Endothelial cell of umbilical vein (primary cell): ENCODE results near the gene IRF2BP1. TPM values are rescaled to one million over a fixed set of nuclear protein-coding genes. Genes with fewer than 3 reads are reported as not detected.

ENCODE experiments used
- BruUV-seq: library from RNA; stranded (reverse); fragments of 400-500 nt; replicated peaks from 2 replicates; lab custom pipeline; 2021; lab: Mats Ljungman, UMichigan
- CTCF ChIA-PET: fragments of 300-600, 350-600 bp; sonication (Branson Sonifier 250); formaldehyde crosslinking; loops from one replicate; lab custom pipeline; 2021; ENCODE audit warnings: antibody characterized with exemption, inconsistent platforms; lab: Charles Lee
- POLR2A ChIA-PET: fragments of 300-600, 350-600 bp; sonication (Branson Sonifier 250); formaldehyde crosslinking; loops from one replicate; lab custom pipeline; 2021; ENCODE audit warnings: antibody characterized with exemption, inconsistent platforms; lab: Charles Lee
- DNase-seq: peaks from one replicate; pipeline ENCODE4 v3.0.0-alpha.2; 2011; ENCODE audit warnings: low read depth, low spot score
- FAIRE-seq: peaks from 2 replicates; lab custom pipeline; 2011; peaks lifted over from hg19 to GRCh38; lab: Jason Lieb, UNC
- H2AFZ ChIP-seq: 2 replicates; pipeline ENCODE4 v1.6.0; 2012; ENCODE audit warnings: low read depth, low read length, control low read depth, inconsistent platforms
- H3K27ac ChIP-seq: 2 replicates; pipeline ENCODE4 v1.5.1; 2011; ENCODE audit warnings: low read depth, mild to moderate bottlenecking, control low read depth, low read length, moderate library complexity; ENCODE audit not compliant: insufficient read depth
- H3K27me3 ChIP-seq, 2 experiments: 2 replicates each; pipeline versions ENCODE4 v1.6.0 to v1.6.1; 2011; ENCODE audit warnings: low read length in 2 of 2, mixed read lengths in 1 of 2; ENCODE audit not compliant: control insufficient read depth in 2 of 2, insufficient read depth in 2 of 2
- H3K36me3 ChIP-seq, 2 experiments: 2 replicates in 1 of 2; 3 replicates in 1 of 2; pipeline ENCODE4 v1.5.1; 2011; ENCODE audit warnings: low read length in 2 of 2, mild to moderate bottlenecking in 1 of 2, moderate library complexity in 1 of 2; ENCODE audit not compliant: control insufficient read depth in 2 of 2, insufficient read depth in 2 of 2; ENCODE audit errors: extremely low read depth in 1 of 2
- H3K4me1 ChIP-seq: 3 replicates; pipeline ENCODE4 v1.5.1; 2011; ENCODE audit warnings: mild to moderate bottlenecking, low read length; ENCODE audit not compliant: control insufficient read depth, insufficient read depth; ENCODE audit errors: extremely low read depth
- H3K4me2 ChIP-seq: 2 replicates; pipeline ENCODE4 v1.6.1; 2011; ENCODE audit warnings: low read length, control low read depth, mixed read lengths; ENCODE audit not compliant: insufficient read depth
- H3K4me3 ChIP-seq, 3 experiments: fragments of 200-600 bp in 1 of 3; sonication (generic), shearing (Covaris generic) in 1 of 3; replicated peaks in 1 of 3; 2 replicates each; pipeline ENCODE4 v1.5.1; 2011 to 2016; ENCODE audit warnings: control low read depth in 3 of 3, low read length in 3 of 3, mild to moderate bottlenecking in 2 of 3, inconsistent platforms in 1 of 3, low read depth in 1 of 3, moderate library complexity in 1 of 3; ENCODE audit not compliant: insufficient read depth in 1 of 3
- H3K79me2 ChIP-seq: 2 replicates; pipeline ENCODE4 v1.6.0; 2012; ENCODE audit warnings: low read length, inconsistent platforms; ENCODE audit not compliant: control insufficient read depth, insufficient read depth
- H3K9ac ChIP-seq: replicated peaks from 2 replicates; pipeline ENCODE3; 2011; ENCODE audit warnings: low read length, control low read depth; ENCODE audit not compliant: insufficient read depth; ENCODE audit errors: extremely low read depth
- H3K9me1 ChIP-seq: replicated peaks from 3 replicates; pipeline ENCODE4 v1.6.0; 2011; ENCODE audit warnings: mild to moderate bottlenecking, low read length; ENCODE audit not compliant: control insufficient read depth, insufficient read depth; ENCODE audit errors: extremely low read depth
- H3K9me3 ChIP-seq: replicated peaks from 2 replicates; pipeline ENCODE4 v1.5.1; 2012; ENCODE audit warnings: low read length, inconsistent platforms; ENCODE audit not compliant: control insufficient read depth, insufficient read depth
- H4K20me1 ChIP-seq: replicated peaks from 2 replicates; pipeline ENCODE3; 2011; ENCODE audit warnings: mild to moderate bottlenecking, low read length; ENCODE audit not compliant: control insufficient read depth, insufficient read depth; ENCODE audit errors: extremely low read depth
- EZH2 ChIP-seq: IDR thresholded peaks from 2 replicates; pipeline ENCODE4 v1.6.1; 2012; ENCODE audit warnings: borderline replicate concordance, low read depth, mild to moderate bottlenecking, moderate library complexity, low read length, inconsistent platforms; ENCODE audit not compliant: severe bottlenecking
- FOS ChIP-seq: IDR thresholded peaks from 2 replicates; pipeline ENCODE4 v1.6.1; 2011; ENCODE audit warnings: mild to moderate bottlenecking, low read length, moderate library complexity, borderline replicate concordance; ENCODE audit not compliant: insufficient read depth
- GATA2 ChIP-seq: IDR thresholded peaks from 2 replicates; pipeline ENCODE4 v1.7.0; 2011; ENCODE audit warnings: low read depth, mild to moderate bottlenecking, moderate library complexity, mixed read lengths, low read length; ENCODE audit not compliant: insufficient read length, insufficient read depth
- JUN ChIP-seq: IDR thresholded peaks from 2 replicates; pipeline ENCODE4 v1.6.1; 2011; ENCODE audit warnings: borderline replicate concordance, low read depth; ENCODE audit not compliant: insufficient read length, insufficient read depth
- MYC ChIP-seq: IDR thresholded peaks from one replicate; pipeline ENCODE4 v1.6.1; 2011; ENCODE audit warnings: mild to moderate bottlenecking, low read depth, low read length
- POLR2A ChIP-seq: IDR thresholded peaks from 2 replicates; pipeline ENCODE4 v1.6.1; 2012; ENCODE audit warnings: low read depth, mild to moderate bottlenecking, control low read depth, low read length
- POLR2AphosphoS5 ChIP-seq: IDR thresholded peaks from 2 replicates; pipeline ENCODE4 v1.6.1; 2012; ENCODE audit warnings: low read depth, mild to moderate bottlenecking, control low read depth, low read length, moderate library complexity; ENCODE audit not compliant: insufficient read depth
- dilution Hi-C: fragments of 300-500 bp; cut with MboI; formaldehyde crosslinking; loops from one replicate; pipeline ENCODE4 v1.15.0; 2019; ENCODE audit warnings: low sequenced_read_pairs; ENCODE audit not compliant: extremely low pct_ligation_motif_present
- intact Hi-C: fragments of 100-400 bp; cut with micrococcal nuclease; formaldehyde crosslinking; loops from one replicate; pipeline ENCODE4 v1.10.0; 2022
- polyA plus RNA-seq, 4 experiments: library from polyadenylated mRNA; depleted of rRNA in 3 of 4; stranded (reverse) in 3 of 4; unstranded in 1 of 4; fragments of >200 nt; gene quantifications; 2 replicates each; pipeline versions ENCODE4 v1.2.1 to v1.2.3, GENCODE V29; 2011 to 2012; ENCODE audit warnings: missing spikeins in 1 of 4
- total RNA-seq: library from RNA; stranded (reverse); gene quantifications from 2 replicates; pipeline ENCODE4 v1.2.3, GENCODE V29; 2021
- TF ChIP-seq, protein P1 (sequence below), 2 donors: IDR thresholded peaks; 1 replicate in 1 of 2; 2 replicates in 1 of 2; pipeline ENCODE4 v1.5.1; 2011; ENCODE audit warnings: low read length in 2 of 2, mild to moderate bottlenecking in 2 of 2, moderate library complexity in 2 of 2, control low read depth in 1 of 2, inconsistent platforms in 1 of 2, low read depth in 1 of 2; ENCODE audit not compliant: insufficient read depth in 1 of 2; ENCODE audit errors: extremely low read depth in 1 of 2
- TF ChIP-seq, protein P2 (sequence below): IDR thresholded peaks from 2 replicates; pipeline ENCODE4 v1.6.1; 2011; ENCODE audit not compliant: insufficient read depth, insufficient read length

The IRF2BP1 gene
- total and polyA plus RNA-seq, 2 donors (not counting 3 experiments of a cell fraction or from before 2014, with no cell fraction given), result 12.3 to 17.5 TPM

DNA sequence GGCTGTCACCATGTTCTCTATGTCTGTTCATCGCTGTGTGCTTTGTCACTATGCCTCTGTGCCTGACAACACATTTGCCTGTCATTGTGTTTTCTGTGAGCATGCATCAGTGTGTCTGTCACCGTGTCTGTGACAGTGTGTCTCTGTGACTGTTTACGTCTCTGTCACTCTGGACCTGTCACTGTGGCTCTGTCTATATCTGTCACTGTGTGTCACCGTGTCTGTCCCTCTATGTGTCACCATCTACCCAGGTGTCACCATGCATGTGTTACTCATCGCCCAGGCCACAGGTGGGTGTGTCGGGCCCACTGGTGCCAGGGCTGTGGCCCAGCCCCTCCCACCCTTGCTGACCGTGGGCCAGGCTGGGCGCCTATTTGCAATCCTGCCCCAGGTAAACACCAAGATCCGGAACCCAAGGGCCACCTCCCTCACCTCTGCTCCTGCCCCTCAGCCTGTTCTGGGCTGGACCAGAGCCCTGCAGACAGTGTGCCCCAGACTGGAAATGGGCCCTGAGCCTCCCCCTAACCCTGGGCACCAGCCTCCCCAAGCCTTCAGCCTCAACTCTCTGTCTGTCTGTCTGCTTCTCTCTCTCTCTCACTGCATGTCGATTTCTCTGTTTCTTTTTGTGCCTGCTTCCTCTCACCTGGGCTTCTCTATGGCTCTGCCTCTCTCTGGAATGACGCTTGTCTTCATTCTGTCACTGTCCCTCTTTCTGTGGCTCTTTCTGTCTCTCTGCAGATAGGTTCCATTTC, 7.7 kb downstream of the IRF2BP1 start:
- dilution Hi-C loops (no loop called here), intact Hi-C loops (no loop called here)
- Histone ChIP-seq H3K9ac (no peak overlapping the region), H3K4me2 (no peak overlapping the region), H3K36me3 (no peaks in the 10 kb centered on the region), H2AFZ (no peak overlapping the region), H3K9me3 (no peaks in the 10 kb centered on the region), H4K20me1 (no peaks in the 10 kb centered on the region), H3K27ac (no peak overlapping the region), H3K27me3 (peaks cover 2 to 6% of the 10 kb centered on the region in 2 experiments), H3K9me1 (no peaks in the 10 kb centered on the region), H3K4me1 (peaks cover 2% of the 10 kb centered on the region), H3K4me3 (no peak overlapping the region), H3K79me2 (no peaks in the 10 kb centered on the region)
- DNase-seq (no peak), FAIRE-seq (no peak)
- TF ChIP-seq MYC, result no peak
- no peak for TF ChIP-seq EZH2
- no peak for TF ChIP-seq JUN
- TF ChIP-seq POLR2AphosphoS5, result no peak
- TF ChIP-seq GATA2, result no peak
- no peak for TF ChIP-seq POLR2A
- no peak for TF ChIP-seq FOS
- TF ChIP-seq, protein P1, sequence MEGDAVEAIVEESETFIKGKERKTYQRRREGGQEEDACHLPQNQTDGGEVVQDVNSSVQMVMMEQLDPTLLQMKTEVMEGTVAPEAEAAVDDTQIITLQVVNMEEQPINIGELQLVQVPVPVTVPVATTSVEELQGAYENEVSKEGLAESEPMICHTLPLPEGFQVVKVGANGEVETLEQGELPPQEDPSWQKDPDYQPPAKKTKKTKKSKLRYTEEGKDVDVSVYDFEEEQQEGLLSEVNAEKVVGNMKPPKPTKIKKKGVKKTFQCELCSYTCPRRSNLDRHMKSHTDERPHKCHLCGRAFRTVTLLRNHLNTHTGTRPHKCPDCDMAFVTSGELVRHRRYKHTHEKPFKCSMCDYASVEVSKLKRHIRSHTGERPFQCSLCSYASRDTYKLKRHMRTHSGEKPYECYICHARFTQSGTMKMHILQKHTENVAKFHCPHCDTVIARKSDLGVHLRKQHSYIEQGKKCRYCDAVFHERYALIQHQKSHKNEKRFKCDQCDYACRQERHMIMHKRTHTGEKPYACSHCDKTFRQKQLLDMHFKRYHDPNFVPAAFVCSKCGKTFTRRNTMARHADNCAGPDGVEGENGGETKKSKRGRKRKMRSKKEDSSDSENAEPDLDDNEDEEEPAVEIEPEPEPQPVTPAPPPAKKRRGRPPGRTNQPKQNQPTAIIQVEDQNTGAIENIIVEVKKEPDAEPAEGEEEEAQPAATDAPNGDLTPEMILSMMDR (IDR thresholded peaks at IDR 0.05; ENCODE audit: extremely low read depth in 1 of 2, insufficient read depth in 1 of 2, low read depth in 1 of 2, low read length in 2 of 2), result no peak
- TF ChIP-seq, protein P2, sequence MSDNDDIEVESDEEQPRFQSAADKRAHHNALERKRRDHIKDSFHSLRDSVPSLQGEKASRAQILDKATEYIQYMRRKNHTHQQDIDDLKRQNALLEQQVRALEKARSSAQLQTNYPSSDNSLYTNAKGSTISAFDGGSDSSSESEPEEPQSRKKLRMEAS, result no peak
- ChIA-PET CTCF (interaction anchor here (1.5 to 2.0 kb wide), 2 partner anchors 10 to 14 kb away, joined by 5 to 9 read pairs; partner anchors contain the start of gene FOXA3), POLR2A (no interaction called here)
- no TSS peak for BruUV-seq
